Skeletal muscle tissue (tissue), 4 donors: ENCODE results near the gene NHLRC2. TPM values are rescaled to one million over a fixed set of nuclear protein-coding genes. Genes with fewer than 3 reads are reported as not detected.
"Not testable (repeated sequence)": the region's sequence is repeated elsewhere in the genome, so short reads cannot be mapped to it uniquely, and the experiment has no call there.

Experiments
- H3K27ac ChIP-seq: one replicate; pipeline ENCODE4 v1.7.0; 2013; ENCODE audit warnings: mild to moderate bottlenecking, low read depth, low read length, inconsistent platforms
- H3K27me3 ChIP-seq, 3 donors: one replicate each; pipeline ENCODE4 v1.7.0; 2013; ENCODE audit warnings: low read length in 3 of 3; ENCODE audit not compliant: control insufficient read depth in 3 of 3, insufficient read depth in 3 of 3
- H3K36me3 ChIP-seq, 3 donors: one replicate each; pipeline ENCODE4 v1.7.0; 2013; ENCODE audit warnings: low read length in 3 of 3; ENCODE audit not compliant: control insufficient read depth in 3 of 3, insufficient read depth in 3 of 3
- H3K4me1 ChIP-seq, 3 donors: one replicate each; pipeline ENCODE4 v1.7.0; 2013; ENCODE audit warnings: low read length in 3 of 3, mild to moderate bottlenecking in 3 of 3; ENCODE audit not compliant: control insufficient read depth in 3 of 3, insufficient read depth in 3 of 3
- H3K4me3 ChIP-seq, 3 donors: one replicate each; pipeline ENCODE4 v1.7.0; 2013; ENCODE audit warnings: low read length in 3 of 3
- H3K9ac ChIP-seq, 3 donors: one replicate each; pipeline ENCODE4 v1.7.0; 2013; ENCODE audit warnings: low read length in 3 of 3, mild to moderate bottlenecking in 3 of 3, moderate library complexity in 2 of 3, low read depth in 1 of 3
- H3K9me3 ChIP-seq, 3 donors: one replicate each; pipeline ENCODE4 v1.7.0; 2013; ENCODE audit warnings: low read length in 3 of 3; ENCODE audit not compliant: control insufficient read depth in 3 of 3
- total RNA-seq: library from RNA; depleted of rRNA; stranded (reverse); fragments of >200 nt; gene quantifications from one replicate; pipeline ENCODE4 v1.2.3, GENCODE V29; 2014
- donor health status: Osteomylitis.

NHLRC2 gene
- total RNA-seq, 1 donor from 2014 or later = 15.1 TPM

DNA sequence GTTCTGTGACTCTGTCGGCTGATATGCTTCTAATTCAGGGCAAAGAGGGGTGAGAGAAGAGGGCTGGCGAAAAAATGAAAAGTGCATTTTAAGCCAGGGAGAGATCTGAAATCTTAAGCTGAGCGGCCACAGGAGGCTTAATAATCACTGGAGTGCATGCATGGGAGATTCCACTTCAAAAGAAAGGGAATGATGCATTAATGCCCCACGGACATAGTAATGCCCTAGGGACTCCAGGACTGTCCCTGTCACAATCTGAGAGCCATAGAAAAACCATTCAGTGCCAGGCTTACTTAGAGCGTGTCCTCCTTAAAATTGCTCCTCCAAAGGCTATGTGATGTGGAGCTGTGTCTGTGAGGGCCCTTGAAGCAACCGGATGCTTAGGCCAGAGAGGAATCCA is 75.1 kb downstream of the NHLRC2 start:
- H3K9ac ChIP-seq = no peak overlapping the region
- no peaks in the 10 kb centered on the region for H3K27me3 ChIP-seq
- no peaks in the 10 kb centered on the region for H3K9me3 ChIP-seq
- no peak overlapping the region for H3K27ac ChIP-seq
- H3K36me3 ChIP-seq = no peaks in the 10 kb centered on the region
- H3K4me3 ChIP-seq = no peak overlapping the region
- H3K4me1 ChIP-seq = no peaks in the 10 kb centered on the region

DNA sequence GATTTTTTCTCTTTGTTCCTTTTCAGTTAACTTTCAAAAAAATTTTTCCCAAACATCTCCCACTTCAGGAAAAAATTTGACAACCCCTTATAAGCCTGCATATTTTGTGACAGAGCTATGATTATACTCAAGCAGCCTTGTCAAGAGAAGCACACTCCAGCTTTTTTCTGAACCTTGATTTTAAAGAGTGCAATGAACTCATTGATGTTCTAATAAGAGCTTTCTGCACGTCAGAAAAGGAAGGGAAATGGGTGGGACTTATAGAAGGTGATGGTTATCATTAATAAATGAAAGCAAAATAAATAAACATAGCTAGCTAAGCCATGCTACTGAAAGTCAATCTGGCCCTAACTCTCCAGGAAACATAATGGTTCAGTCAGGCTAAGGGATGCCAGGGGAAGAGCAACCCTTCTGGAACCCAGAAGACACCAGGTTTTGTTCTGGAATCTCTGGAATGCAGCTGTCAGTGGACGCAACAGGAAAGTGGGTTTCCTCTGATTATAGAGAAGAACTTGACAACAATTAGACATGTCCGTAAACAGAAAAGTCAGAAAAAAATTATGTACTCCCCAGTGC is 76.1 kb downstream of the NHLRC2 start:
- Histone ChIP-seq H3K36me3 (no peaks in the 10 kb centered on the region), H3K9ac (no peak overlapping the region), H3K9me3 (no peaks in the 10 kb centered on the region), H3K27ac (no peak overlapping the region), H3K27me3 (no peaks in the 10 kb centered on the region), H3K4me3 (no peak overlapping the region), H3K4me1 (no peaks in the 10 kb centered on the region)

DNA sequence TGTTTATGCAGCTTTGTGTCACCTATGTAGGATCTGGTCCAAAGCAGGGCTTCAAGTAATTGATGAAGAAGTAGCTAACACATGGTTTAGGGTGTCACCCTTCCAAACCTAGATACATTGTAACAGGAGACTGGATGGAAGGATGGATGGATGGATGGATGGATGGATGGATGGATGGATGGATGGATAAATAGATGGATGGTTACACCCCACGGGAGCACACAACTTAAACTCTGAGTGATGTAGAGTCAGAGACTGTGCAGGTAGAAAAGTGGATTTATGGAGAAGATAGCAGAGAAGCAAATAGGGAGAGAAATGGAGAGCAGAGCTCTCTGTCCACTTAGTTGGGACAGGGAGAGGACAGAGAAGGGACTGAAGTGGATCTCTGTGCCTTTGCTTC is 78.4 kb downstream of the NHLRC2 start:
- H3K27ac ChIP-seq = no peak overlapping the region
- H3K4me3 ChIP-seq = no peak overlapping the region
- H3K4me1 ChIP-seq = no peaks in the 10 kb centered on the region
- H3K27me3 ChIP-seq = peaks cover 0 to 2% (median 0%) of the 10 kb centered on the region in 3 donors
- H3K36me3 ChIP-seq = no peaks in the 10 kb centered on the region
- H3K9ac ChIP-seq = no peak overlapping the region
- H3K9me3 ChIP-seq = no peaks in the 10 kb centered on the region

DNA sequence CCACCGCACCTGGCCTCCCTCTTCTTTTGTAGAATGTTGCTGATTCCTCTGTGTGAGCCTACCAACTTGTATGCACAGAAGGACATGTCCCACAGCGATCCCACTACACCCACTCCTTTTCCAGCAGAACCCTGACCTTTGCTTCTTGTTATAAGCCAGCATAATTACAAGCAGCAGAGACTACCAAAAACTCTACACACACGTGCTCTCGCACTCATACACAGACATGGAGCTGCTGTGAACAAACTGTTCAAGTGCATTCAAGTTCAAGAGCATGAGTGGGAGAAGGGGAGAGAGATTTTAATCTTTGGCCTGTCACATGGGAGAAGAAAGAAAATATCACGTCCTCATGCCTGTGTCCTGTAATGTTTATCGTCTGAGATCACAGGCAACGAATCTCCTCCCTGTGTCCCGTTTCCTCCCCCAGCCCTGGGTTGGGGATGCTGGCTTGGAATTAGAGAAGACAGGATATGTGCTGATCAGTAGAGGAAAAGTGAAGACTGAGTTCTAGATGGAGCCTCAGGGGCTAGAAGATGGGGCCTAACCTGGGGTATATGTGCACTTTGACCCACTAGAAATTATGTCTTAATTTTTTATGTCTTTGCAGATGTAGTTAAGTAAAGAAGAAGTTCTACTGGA is 79.6 kb downstream of the NHLRC2 start:
- H3K4me1 ChIP-seq = no peaks in the 10 kb centered on the region
- peaks cover 0 to 6% (median 0%) of the 10 kb centered on the region in 3 donors for H3K27me3 ChIP-seq
- no peak overlapping the region for H3K4me3 ChIP-seq
- no peak overlapping the region for H3K9ac ChIP-seq
- no peak overlapping the region for H3K27ac ChIP-seq
- no peaks in the 10 kb centered on the region for H3K9me3 ChIP-seq
- H3K36me3 ChIP-seq = no peaks in the 10 kb centered on the region

DNA sequence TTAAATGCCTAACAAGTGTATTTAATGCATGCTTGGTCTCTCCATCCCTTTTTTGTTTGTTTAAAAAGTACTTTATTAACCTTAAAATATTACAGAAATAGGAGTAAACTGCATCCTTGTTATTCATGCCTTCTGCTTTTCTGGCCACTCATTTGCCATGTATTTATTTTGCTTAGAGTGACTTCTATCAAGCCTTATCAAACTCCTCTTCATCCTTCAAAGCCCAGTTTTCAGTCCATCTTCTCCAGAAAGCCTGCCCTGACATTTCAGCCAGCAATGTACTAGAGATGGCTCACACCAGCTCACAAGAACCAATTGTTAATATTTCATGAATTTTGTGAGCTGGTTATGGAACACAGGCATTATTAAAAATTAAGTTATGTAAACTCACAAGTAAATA is 82.8 kb downstream of the NHLRC2 start:
- H3K36me3 ChIP-seq = no peaks in the 10 kb centered on the region
- no peak overlapping the region for H3K27ac ChIP-seq
- H3K9me3 ChIP-seq = no peaks in the 10 kb centered on the region

DNA sequence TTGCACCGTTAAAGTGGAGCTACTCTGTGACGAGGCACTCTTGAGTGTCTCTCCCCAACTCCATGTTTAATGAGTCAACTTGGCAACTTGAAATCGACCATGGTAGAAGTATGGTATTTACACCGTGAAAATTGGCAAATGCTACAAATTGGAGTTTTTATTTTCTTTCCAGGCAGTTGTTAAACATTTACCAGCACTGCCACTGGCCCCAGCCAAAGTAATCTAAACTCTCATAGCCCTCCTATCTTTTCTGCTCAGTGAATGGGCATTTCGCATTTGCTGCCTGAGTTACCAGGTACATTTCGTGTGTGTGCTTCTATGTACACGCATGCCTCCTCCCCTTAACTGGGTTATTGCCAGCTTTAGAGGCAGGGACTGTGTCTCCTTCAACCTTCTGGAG is 83.3 kb downstream of the NHLRC2 start:
- H3K4me1 ChIP-seq = no peaks in the 10 kb centered on the region
- no peak overlapping the region for H3K27ac ChIP-seq
- no peaks in the 10 kb centered on the region for H3K9me3 ChIP-seq

More for the DNA sequence above, 82.8 kb downstream of the NHLRC2 start:
- Histone ChIP-seq H3K27me3 (peaks cover 0 to 6% (median 0%) of the 10 kb centered on the region in 3 donors), H3K4me1 (no peaks in the 10 kb centered on the region), H3K9ac (no peak overlapping the region), H3K4me3 (no peak overlapping the region)

DNA sequence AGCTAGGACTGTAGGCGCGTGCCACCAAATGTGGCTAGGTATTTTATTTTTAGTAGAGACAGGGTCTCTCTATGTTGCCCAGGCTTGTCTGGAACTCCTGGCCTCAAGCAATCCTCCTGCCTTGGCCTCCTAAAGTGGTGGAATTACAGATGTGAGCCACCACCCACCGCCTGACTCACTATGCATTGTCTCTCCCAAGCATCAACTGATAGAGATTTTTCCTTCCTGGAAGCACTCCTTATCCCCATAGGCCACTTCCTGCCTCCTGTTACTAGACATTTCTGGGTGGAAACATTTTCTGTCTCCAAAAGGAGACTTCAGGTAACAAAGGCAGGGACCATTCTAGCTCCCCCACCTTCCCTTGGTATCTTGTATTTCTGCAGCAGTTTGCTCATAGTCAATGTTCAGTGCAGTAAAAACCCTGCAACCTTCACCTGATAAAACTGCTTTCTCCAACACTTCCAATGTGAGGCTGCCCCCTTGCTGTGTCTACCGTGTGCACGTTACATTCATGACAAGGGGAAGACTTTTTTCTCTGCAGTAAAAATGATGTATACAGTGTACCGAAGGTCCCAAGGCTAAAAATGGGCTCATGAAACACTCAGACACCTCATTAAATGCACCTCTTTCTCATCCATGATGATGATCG is 84.9 kb downstream of the NHLRC2 start:
- H3K4me1 ChIP-seq = no peaks in the 10 kb centered on the region
- H3K9me3 ChIP-seq = no peaks in the 10 kb centered on the region
- H3K36me3 ChIP-seq = no peaks in the 10 kb centered on the region
- H3K9ac ChIP-seq = no peak overlapping the region
- peaks cover 0 to 6% (median 0%) of the 10 kb centered on the region in 3 donors for H3K27me3 ChIP-seq
- no peak overlapping the region for H3K27ac ChIP-seq
- H3K4me3 ChIP-seq = no peak overlapping the region

More for the DNA sequence above, 83.3 kb downstream of the NHLRC2 start:
- H3K4me3 ChIP-seq = no peak overlapping the region
- H3K27me3 ChIP-seq = peaks cover 0 to 6% (median 0%) of the 10 kb centered on the region in 3 donors
- no peaks in the 10 kb centered on the region for H3K36me3 ChIP-seq
- H3K9ac ChIP-seq = no peak overlapping the region

DNA sequence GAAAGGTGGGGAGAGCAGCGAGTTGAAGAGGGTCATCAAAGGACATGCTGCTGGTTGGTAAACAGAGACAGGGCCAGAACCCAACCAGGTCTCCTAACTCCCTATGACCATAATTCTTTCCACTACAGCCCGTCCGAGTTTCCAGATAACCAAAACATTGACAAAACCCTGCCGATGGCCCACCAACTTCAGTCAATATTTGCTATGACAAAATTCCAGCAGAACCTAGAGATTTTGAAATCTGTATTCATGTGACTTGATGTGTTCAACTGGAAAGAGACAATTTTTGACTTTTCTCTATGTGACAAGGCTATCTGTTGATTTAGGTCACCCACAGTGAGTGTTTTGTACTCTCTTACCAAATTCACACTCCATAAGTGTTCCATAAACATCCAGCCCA is 86.7 kb downstream of the NHLRC2 start:
- Histone ChIP-seq H3K36me3 (no peaks in the 10 kb centered on the region), H3K27ac (no peak overlapping the region), H3K9me3 (no peaks in the 10 kb centered on the region), H3K4me1 (no peaks in the 10 kb centered on the region), H3K27me3 (peaks cover 0 to 6% (median 0%) of the 10 kb centered on the region in 3 donors), H3K9ac (no peak overlapping the region), H3K4me3 (no peak overlapping the region)

DNA sequence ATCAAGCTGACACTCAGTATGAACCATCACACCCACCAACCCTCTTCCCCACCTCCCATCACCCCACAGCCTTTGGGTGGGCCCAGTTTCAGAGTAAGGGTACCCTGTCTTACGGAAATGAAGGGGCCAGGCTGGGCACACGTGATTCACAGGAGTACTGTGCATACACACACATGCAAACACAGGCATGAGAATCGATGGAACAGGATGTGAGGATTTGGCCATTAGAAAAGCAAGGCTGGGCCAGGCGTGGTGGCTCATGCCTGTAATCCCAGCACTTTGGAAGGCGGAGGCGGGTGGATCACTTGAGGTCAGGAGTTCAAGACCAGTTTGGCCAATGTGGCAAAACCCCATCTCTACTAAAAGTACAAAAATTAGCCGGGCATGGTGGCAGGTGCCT is 88.7 kb downstream of the NHLRC2 start:
- H3K27me3 ChIP-seq, H3K9ac ChIP-seq, H3K27ac ChIP-seq, H3K4me3 ChIP-seq, H3K4me1 ChIP-seq, H3K9me3 ChIP-seq, H3K36me3 ChIP-seq: not testable (repeated sequence)

DNA sequence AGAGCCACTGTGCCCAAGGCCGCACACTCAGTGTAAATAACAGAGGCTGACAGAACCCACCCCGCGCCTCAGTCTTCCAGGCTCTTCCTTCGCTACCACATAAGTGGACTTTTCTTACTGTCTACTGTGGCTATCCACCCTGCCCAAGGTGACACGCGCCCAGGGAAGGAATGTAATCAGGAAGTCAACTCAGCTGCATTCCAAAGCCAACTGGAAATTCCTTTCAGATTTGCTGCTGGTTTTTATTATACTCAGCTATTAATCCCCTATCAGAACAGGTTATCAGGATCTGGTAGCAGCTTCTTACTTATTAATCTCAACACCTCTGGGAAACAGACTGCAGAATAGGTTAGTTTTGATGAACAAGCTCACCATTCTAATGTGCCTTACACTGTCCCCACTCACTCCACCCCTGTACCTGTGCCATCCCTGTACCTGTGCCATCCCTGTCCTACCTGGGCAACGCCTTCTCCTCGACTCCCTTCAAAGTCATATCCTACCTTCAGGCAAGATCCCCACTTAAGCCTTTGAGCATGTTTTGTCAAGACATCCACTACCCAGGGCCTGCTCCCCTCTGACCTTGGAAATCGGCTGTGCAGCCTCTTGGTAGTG is 90.7 kb downstream of the NHLRC2 start:
- no peaks in the 10 kb centered on the region for H3K4me1 ChIP-seq
- no peaks in the 10 kb centered on the region for H3K27me3 ChIP-seq
- no peak overlapping the region for H3K9ac ChIP-seq
- H3K4me3 ChIP-seq = no peak overlapping the region
- H3K36me3 ChIP-seq = no peaks in the 10 kb centered on the region
- no peak overlapping the region for H3K27ac ChIP-seq
- no peaks in the 10 kb centered on the region for H3K9me3 ChIP-seq
